ENCODE measurements around the gene PGGT1B. TPM values are rescaled to one million over a fixed set of nuclear protein-coding genes. Genes with fewer than 3 reads are reported as not detected.

PGGT1B gene
- total and polyA plus RNA-seq, 2 donors (not counting 1 experiment from before 2014, with no cell fraction given), result 3.8 to 63.4 TPM

- H3K9me3 ChIP-seq (ENCODE audit: control extremely low read depth in 1 of 3, control insufficient read depth in 2 of 3, insufficient read depth in 1 of 3, low read length in 2 of 3), result peaks cover 0 to 1% (median 0%) of the 10 kb centered on the region in 3 donors
- DNase-seq (no peak), ATAC-seq (ENCODE audit: low read depth) (no peak)
- peak overlapping the region; percentile 89 for H3K4me2 ChIP-seq (replicated peaks; ENCODE audit: low read depth, low read length, poor library complexity, severe bottlenecking)
- Mint-ChIP-seq H3K4me3 (peak overlapping the region; percentile 86), H3K27ac (peak overlapping the region; percentile 16), H3K4me1 (peaks cover 16% of the 10 kb centered on the region), H3K27me3 (no peaks in the 10 kb centered on the region), H3K9me3 (ENCODE audit: insufficient read depth) (peaks cover 2% of the 10 kb centered on the region)
- peaks cover 8% of the 10 kb centered on the region for H4K20me1 ChIP-seq (ENCODE audit: control insufficient read depth, insufficient read depth, low read length, poor library complexity, severe bottlenecking)
- ChIA-PET POLR2A (interaction anchor here (1.2 to 1.5 kb wide), 2 partner anchors 30 to 249 kb away, joined by 5 to 6 read pairs; partner anchors contain the start of gene FEM1C), CTCF (interaction anchor here (0.6 to 4.2 kb wide), 12 partner anchors 9 to 544 kb away, joined by 3 to 28 read pairs (median 4); partner anchors contain the start of gene FEM1C)
- WGBS (ENCODE audit: insufficient coverage), result 33% methylated on average over 8 of the region's 11 CpGs
- H3K4me1 ChIP-seq (ENCODE audit: control insufficient read depth in 2 of 2, insufficient read depth in 2 of 2, low read length in 2 of 2), result peaks cover 7 to 13% of the 10 kb centered on the region in 2 donors
- peak overlapping the region; percentile 53 to 78 (median 70) for H3K4me3 ChIP-seq (ENCODE audit: control extremely low read depth in 1 of 5, extremely low read depth in 1 of 5, insufficient read depth in 1 of 5, low read depth in 2 of 5, low read length in 4 of 5)
- H3K27me3 ChIP-seq (replicated peaks in 1 of 4; ENCODE audit: control extremely low read depth in 1 of 4, control insufficient read depth in 3 of 4, insufficient read depth in 4 of 4, low read length in 3 of 4), result no peaks in the 10 kb centered on the region
- peak overlapping the region; percentile 70 for H3K9ac ChIP-seq (ENCODE audit: low read length)
- H3K27ac ChIP-seq (ENCODE audit: low read length in 2 of 2), result peak overlapping the region in 1 of 2 donors; percentile 39
- H2AFZ ChIP-seq (ENCODE audit: insufficient read depth, low read depth, low read length, poor library complexity, severe bottlenecking), result peak overlapping the region; percentile 85
- no peaks in the 10 kb centered on the region for H3K36me3 ChIP-seq (replicated peaks in 1 of 2; ENCODE audit: control extremely low read depth in 1 of 2, control insufficient read depth in 1 of 2, extremely low read depth in 1 of 2, insufficient read depth in 2 of 2, low read length in 1 of 2)
- H3K79me2 ChIP-seq (ENCODE audit: control insufficient read depth, insufficient read depth, low read length), result peaks cover 45% of the 10 kb centered on the region
- intact Hi-C loops (cut with micrococcal nuclease), result loop anchor here (1.0 to 5.0 kb wide), 6 partner anchors 21 to 547 kb away; partner anchors contain the start of genes AP3S1, ATG12, FEM1C and PGGT1B
- TF ChIP-seq EZH2 (IDR thresholded peaks at IDR 0.05; ENCODE audit: borderline replicate concordance, insufficient read depth, low read depth, low read length, poor library complexity, severe bottlenecking), result no peak
- no peak for TF ChIP-seq CTCF (IDR thresholded peaks at IDR 0.05)
Measured at GRCh38 chr5:115295777-115296123, 33.1 kb upstream of the PGGT1B start.

GRCh38 chr5:115291397-115291796 lies 28.7 kb upstream of the PGGT1B start:
- Histone ChIP-seq H3K4me3 (ENCODE audit: control extremely low read depth in 1 of 5, extremely low read depth in 1 of 5, insufficient read depth in 1 of 5, low read depth in 2 of 5, low read length in 4 of 5) (no peak overlapping the region), H3K9ac (ENCODE audit: low read length) (no peak overlapping the region), H2AFZ (ENCODE audit: insufficient read depth, low read depth, low read length, poor library complexity, severe bottlenecking) (no peak overlapping the region), H3K36me3 (replicated peaks in 1 of 2; ENCODE audit: control extremely low read depth in 1 of 2, control insufficient read depth in 1 of 2, extremely low read depth in 1 of 2, insufficient read depth in 2 of 2, low read length in 1 of 2) (no peaks in the 10 kb centered on the region), H3K4me1 (ENCODE audit: control insufficient read depth in 2 of 2, insufficient read depth in 2 of 2, low read length in 2 of 2) (peaks cover 7 to 9% of the 10 kb centered on the region in 2 donors), H3K27me3 (replicated peaks in 1 of 4; ENCODE audit: control extremely low read depth in 1 of 4, control insufficient read depth in 3 of 4, insufficient read depth in 4 of 4, low read length in 3 of 4) (no peaks in the 10 kb centered on the region), H3K9me3 (ENCODE audit: control extremely low read depth in 1 of 3, control insufficient read depth in 2 of 3, insufficient read depth in 1 of 3, low read length in 2 of 3) (peaks cover 0 to 1% (median 0%) of the 10 kb centered on the region in 3 donors), H3K4me2 (replicated peaks; ENCODE audit: low read depth, low read length, poor library complexity, severe bottlenecking) (no peak overlapping the region), H4K20me1 (ENCODE audit: control insufficient read depth, insufficient read depth, low read length, poor library complexity, severe bottlenecking) (peaks cover 8% of the 10 kb centered on the region), H3K79me2 (ENCODE audit: control insufficient read depth, insufficient read depth, low read length) (peaks cover 57% of the 10 kb centered on the region), H3K27ac (ENCODE audit: low read length in 2 of 2) (no peak overlapping the region)
- ATAC-seq (ENCODE audit: low read depth), result no peak
- H3K27me3 Mint-ChIP-seq, result no peaks in the 10 kb centered on the region
- peaks cover 2% of the 10 kb centered on the region for H3K9me3 Mint-ChIP-seq (ENCODE audit: insufficient read depth)
- POLR2A ChIA-PET, result no interaction called here
- H3K4me3 Mint-ChIP-seq, result no peak overlapping the region
- no peak overlapping the region for H3K27ac Mint-ChIP-seq
- no peak for TF ChIP-seq EZH2 (IDR thresholded peaks at IDR 0.05; ENCODE audit: borderline replicate concordance, insufficient read depth, low read depth, low read length, poor library complexity, severe bottlenecking)
- TF ChIP-seq CTCF (IDR thresholded peaks at IDR 0.05), result no peak
- CTCF ChIA-PET, result interaction anchor here (1.0 kb wide), 1 partner anchor 283 kb away, joined by 3 read pairs; no protein-coding TSS in a partner anchor
- H3K4me1 Mint-ChIP-seq, result peaks cover 18% of the 10 kb centered on the region
- DNase-seq, result no peak
- intact Hi-C loops (cut with micrococcal nuclease), result loop anchor here (5.0 kb wide), 1 partner anchor 84 kb away; no protein-coding TSS in a partner anchor

All from B cell (primary cell).